Vagina (tissue), 2 donors: ENCODE measurements around the gene DRAXIN.

Experiments used
- CTCF ChIP-seq, 3 experiments: fragments of 450-650 bp in 2 of 3; fragments of 200-600 bp in 1 of 3; sonication (generic) in 1 of 3; IDR thresholded peaks; one replicate each; pipeline ENCODE4 v1.5.1; 2017 to 2019; ENCODE audit warnings: antibody characterized with exemption in 3 of 3, mild to moderate bottlenecking in 2 of 3, moderate library complexity in 2 of 3
- POLR2A ChIP-seq, 2 donors: fragments of 450-650 bp; IDR thresholded peaks; one replicate each; pipeline ENCODE4 v1.6.1; 2017; ENCODE audit warnings: antibody characterized with exemption in 2 of 2, mild to moderate bottlenecking in 2 of 2, moderate library complexity in 2 of 2
- POLR2AphosphoS5 ChIP-seq, 2 donors: sonication (generic); formaldehyde crosslinking; IDR thresholded peaks; one replicate each; pipeline ENCODE4 v1.9.0; 2017; ENCODE audit warnings: antibody characterized with exemption in 2 of 2, mild to moderate bottlenecking in 2 of 2, low read depth in 1 of 2; ENCODE audit not compliant: insufficient read depth in 1 of 2

DNA sequence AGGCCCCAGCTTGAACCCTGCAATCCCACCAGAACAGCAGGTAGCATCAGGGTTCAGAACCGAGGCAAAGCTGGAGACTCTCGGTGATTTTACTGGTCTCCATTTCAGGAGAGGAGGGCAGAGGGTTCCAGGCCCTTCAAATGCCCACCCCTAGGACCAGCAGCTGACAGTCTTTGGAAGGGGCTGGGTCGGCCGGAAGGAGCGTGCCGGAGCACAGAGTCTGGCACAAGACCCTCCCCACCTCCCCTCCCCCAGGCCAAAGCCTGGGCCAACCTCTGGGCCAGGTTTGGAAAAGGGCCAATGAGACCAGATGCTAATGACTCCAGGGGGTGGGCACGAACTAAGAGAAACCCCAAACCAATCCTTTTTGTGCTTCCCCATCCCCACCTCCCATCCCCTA, 44.2 kb upstream of the DRAXIN start:
- no peak for TF ChIP-seq POLR2A (IDR thresholded peaks at IDR 0.05)
- no peak for TF ChIP-seq CTCF (IDR thresholded peaks at IDR 0.05)
- TF ChIP-seq POLR2AphosphoS5 (IDR thresholded peaks at IDR 0.05; ENCODE audit: insufficient read depth in 1 of 2, low read depth in 1 of 2), result no peak
